Stimulated activated CD4-positive, alpha-beta T cell treated with anti-CD3 and anti-CD28 coated beads, Interleukin-15, amount 100 ng/mL, for 48 hours (primary cell): ENCODE measurements around the gene PCNX3.

Experiments used
- DNase-seq, 2 donors: peaks; one replicate each; pipeline ENCODE4 v3.0.0-alpha.2; 2020; ENCODE audit warnings: low read depth in 2 of 2

The PCNX3 gene

DNA sequence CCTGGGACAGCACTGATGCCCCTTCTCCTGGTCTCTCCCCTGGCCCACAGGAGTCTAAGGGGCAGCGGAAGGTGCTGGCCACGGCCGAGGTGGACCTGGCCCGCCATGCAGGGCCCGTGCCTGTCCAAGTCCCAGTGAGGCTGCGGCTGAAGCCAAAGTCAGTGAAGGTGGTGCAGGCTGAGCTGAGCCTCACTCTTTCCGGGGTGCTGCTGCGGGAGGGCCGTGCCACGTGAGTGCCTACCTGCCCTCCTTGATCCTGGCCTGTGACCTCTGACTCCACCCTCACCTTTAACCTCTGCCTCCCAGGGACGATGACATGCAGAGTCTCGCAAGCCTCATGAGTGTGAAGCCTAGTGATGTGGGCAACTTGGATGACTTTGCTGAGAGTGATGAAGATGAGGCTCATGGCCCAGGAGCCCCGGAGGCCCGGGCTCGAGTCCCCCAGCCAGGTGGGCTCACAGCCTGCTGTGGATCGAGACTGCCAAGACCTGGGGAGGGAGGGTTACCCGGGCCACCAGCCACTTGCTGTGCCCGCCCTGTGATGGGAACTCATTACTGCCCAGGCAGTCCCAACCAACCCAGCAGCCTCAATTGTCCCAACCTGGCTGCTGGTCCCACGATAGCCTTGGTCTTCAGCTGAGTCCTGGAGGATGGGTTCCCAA, 35.4 kb upstream of the PCNX3 start:
- no peak for DNase-seq

DNA sequence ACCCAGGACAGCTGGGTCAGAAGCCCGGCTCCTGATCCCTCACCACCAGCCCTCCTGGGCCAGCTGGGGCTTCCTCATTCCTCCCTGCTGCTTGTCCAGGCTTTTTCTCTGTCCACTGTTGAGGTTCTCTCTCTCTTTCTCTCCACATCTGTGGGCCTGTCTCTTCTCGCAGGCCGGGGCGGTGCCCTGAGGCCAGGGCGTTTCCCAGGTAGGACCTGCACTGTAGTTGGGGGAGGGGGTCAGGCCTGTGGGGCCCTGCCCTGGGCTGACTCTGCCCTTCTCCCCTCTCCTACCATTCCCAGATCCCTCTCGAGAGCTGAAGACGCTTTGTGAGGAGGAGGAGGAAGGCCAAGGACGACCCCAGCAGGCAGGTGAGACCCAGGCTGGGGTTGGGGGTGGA, 34.8 kb upstream of the PCNX3 start:
- no peak for DNase-seq

GRCh38 chr11:65581928-65582327, 33.6 kb upstream of the PCNX3 start:
- no peak for DNase-seq

DNA sequence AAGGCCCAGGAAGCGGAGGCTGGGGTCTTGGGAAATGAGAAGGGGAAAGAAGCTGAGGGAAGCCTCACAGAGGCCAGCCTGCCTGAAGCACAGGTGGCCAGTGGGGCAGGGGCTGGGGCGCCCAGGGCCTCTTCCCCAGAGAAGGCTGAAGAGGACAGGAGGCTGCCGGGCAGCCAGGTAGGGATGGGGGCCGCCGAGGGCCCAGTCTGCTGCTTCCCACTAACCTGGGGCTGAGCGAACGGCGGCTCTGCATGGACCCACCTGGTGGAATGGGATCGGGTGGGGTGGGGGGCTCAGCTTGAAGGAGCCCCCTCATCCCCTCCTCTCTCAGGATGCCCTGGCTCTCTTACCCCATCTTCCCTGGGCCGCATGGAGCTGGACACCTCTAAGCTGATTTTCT, 32.0 kb upstream of the PCNX3 start:
- no peak for DNase-seq

GRCh38 chr11:65584106-65584505, 31.5 kb upstream of the PCNX3 start:
- no peak for DNase-seq

DNA sequence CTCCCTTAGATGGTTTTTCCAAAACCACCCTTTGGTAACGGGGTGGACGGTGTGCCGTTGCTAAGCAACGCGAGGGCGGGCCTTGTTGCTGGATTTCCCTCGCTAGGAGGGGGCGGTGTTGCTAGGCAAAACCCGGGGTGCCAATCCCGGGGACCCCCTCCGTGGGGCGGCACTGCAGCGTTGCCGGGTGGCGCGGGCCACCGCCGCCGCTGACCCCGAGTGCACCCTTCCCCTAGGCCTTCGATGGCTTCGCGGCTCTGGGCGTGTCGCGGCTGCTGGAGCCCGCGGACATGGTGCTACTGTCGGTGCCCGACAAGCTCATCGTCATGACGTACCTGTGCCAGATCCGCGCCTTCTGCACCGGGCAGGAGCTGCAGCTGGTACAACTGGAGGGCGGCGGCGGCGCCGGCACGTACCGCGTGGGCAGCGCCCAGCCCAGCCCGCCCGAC, 30.8 kb upstream of the PCNX3 start:
- no peak for DNase-seq

GRCh38 chr11:65585396-65586246, 30.0 kb upstream of the PCNX3 start:
- DNase-seq = no peak

DNA sequence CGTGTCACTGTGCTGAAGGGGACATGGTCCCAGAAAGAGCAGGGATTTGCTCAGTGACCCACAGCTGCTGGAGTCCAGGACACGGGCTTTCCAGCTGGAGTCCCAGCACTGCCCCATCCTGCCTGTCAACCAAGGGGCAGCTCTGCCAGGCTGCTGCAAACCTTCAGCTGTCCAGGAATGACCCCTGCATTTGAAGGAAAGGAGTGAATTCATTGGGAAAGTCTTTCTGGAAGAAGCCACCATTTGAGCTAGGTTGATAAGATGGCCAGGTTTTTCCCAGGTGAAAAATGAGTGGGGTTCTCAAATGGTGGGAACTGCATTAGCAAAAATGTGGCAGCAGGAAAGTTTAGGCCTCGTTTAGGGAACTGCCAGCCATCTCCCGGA, 29.3 kb upstream of the PCNX3 start:
- no peak for DNase-seq

DNA sequence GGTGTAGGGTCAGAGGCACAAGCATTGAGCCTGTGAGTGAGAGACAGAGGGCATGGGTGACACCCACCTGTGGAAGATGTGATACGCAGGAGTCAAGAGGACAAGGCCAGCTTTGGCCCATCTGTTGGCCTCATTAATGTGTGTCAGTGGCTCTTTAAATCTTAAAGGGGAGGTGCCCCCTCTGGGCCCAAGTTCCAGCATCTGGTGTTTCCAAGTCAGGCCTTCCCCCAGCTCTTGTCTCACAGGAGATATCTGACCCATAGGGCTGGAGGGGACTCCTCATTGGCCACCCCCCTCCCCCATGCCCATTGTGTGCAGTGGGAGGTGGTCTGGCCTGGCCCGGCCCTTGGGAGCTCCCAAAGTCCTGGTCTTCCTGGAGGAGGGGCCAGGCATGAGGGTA, 28.9 kb upstream of the PCNX3 start:
- no peak for DNase-seq

DNA sequence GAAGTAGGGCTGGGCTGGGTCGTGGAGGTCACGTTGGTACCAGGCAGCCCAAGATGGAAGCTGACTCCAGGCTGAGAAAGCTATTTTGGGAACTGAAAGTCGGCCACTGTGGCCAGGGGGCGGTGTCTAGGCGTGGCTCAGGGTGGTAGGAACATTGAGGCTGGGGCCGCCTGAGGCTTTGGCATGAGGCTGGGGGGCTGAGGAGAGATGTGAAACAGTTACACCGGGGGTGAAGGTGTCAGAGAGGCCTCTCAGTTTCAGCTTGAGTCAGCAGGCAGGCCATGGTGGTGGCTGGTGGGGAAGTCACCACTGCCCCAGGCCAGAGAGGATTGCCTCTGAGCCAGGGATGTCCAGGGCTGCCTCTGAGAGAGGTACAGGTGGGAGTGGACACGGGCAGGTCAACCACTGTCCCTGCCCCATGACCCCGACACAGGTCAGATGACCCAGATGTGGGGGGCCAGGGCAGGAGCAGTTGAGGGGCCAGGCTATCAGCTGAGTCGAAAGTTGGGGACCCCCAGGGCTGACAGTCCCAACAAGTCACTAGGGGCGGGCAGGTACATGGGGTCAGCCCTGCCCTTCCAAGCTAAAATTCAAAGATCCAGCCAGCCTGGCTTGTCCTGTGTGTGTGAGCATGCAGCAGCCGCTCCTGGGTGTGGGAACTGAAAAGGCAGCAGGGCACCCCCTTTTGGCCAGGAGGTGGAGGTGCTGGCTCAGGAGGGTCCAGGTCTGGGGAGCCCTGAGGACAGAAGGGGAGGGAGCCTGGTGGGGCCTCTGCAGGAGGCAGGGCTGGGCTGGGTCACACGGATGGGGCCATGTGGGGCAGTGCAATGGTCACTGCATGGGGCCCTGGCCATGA, 27.1 kb upstream of the PCNX3 start:
- DNase-seq = peak; percentile 70 to 75

DNA sequence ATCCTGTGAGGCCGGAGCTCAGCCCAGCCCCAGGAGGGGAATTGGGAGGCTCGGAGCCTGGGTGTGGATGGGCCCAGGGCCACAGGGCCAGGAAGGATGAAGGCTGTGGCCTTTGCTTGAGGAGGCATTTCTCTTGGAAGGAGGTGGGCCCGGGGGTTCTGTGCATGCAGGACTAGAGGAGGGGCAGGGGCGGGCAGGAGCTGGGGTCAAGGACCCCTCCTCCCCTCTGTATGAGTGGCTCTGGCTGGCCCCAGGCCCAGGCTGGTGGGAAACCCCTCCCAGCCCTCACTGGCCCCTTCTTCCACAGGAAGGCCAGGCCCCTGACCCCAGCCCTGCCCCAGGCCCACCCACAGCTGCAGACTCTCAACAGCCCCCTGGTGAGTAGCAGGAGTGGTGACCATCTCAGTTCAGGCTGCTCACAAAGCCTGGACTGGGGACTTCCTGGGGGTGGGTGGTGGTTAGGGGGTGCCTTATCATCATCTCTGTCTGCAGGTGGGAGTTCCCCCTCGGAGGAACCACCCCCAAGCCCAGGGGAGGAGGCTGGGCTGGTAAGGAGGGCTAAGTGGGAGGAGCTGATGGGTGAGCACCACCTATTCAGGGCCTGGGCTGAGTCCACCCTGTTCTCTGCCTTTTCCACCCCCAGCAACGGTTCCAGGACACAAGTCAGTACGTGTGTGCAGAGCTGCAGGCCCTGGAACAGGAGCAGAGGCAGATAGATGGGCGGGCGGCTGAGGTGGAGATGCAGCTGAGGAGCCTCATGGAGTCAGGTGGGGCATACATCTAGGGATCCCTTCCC, 25.9 kb upstream of the PCNX3 start:
- DNase-seq = no peak

GRCh38 chr11:65590240-65590738, 25.3 kb upstream of the PCNX3 start:
- no peak for DNase-seq

GRCh38 chr11:65591939-65592857, 23.4 kb upstream of the PCNX3 start:
- DNase-seq = no peak

DNA sequence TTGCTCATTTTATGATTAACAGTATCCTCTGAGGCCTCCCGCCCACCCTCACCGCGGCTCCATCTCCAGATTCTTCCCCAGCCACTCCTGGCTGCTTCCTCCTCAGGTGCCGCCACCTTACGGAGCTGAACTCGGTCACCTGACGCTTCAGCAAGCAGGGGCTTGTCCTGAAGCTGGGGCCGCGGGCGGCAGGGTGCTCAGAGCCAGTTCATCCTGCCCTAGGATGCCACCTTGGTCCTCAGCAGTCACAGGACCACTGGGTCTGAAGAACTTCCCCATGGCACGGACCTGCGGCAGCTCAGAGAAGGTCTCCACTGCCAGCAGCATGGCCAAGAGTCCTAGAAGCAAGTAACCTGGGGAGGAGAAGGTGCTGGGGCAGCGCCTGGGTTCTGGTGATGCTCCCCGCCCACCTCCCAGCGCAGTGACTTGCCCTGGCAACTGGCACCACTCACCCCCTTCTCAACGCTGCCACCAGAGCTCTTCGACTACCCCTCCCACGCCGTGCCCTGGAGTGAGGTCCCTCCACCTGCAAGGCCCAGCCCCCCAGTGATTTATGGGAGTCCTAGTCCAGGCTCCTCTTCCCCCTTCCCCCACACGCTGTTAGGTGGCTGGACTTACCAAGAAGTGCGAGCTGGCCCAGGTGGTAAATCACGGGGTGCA, 22.6 kb upstream of the PCNX3 start:
- DNase-seq = no peak

GRCh38 chr11:65593518-65594414, 21.8 kb upstream of the PCNX3 start:
- DNase-seq = no peak

DNA sequence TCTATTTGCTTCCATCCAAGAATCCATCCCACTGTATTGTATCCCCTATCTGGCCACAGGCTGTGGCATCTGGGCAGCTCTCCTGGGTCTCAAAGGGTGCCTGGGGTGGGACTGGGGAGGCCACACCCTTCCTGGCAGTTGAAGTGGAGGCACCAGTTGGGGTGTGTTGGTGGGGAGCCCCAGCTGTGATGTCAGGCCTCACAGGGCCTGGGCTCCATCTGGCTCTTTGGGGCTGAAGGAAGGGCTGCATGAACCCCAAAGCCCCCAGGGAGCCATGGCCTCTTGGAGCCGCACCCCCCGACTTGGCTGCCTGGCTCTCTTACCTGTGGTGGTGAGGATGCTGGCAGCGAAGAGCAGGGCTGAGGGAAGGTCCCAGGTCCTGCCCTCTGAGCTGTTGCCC, 20.4 kb upstream of the PCNX3 start:
- DNase-seq = no peak

- DNase-seq = no peak
These were observed 19.9 kb upstream of the PCNX3 start, which contains the start of gene KCNK7 for GRCh38 chr11:65595543-65596281. KCNK7 (minus strand) TSS chr11:65595800; CDS start chr11:65595772, 28 bp downstream.

DNA sequence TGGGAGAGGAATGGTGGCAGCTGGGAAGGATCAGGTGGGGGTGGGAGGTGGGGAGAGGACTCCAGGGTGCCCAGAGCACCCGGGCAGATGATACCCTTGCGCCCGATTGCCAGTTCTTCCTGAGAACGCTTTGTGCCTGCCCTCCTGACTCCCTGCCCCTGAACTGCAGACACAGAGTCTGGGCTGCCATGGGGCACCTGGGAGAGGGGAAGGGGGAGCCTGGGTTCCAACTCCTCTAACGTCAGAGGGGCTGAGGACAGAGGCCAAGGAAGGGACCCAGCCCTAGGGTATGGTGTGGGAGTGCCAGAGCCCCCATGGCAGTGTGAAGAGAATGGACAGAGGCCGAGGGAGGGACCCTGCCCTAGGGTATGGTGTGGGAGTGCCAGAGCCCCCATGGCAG, 19.1 kb upstream of the PCNX3 start:
- DNase-seq = no peak
